Hematopoietic multipotent progenitor cell (in vitro differentiated cells): ENCODE data around the gene MAP3K14. TPM values are rescaled to one million over a fixed set of nuclear protein-coding genes. Genes with fewer than 3 reads are reported as not detected.
A peak's percentile ranks its signal among the peaks of the same experiment; 100 is the strongest.
"Not testable (repeated sequence)": the region's sequence is repeated elsewhere in the genome, so short reads cannot be mapped to it uniquely, and the experiment has no call there.

Experiments
- DNase-seq, 3 donors: peaks; one replicate each; pipeline ENCODE4 v3.0.0-alpha.2; 2011 to 2015; ENCODE audit warnings: low read depth in 2 of 3, low spot score in 2 of 3
- total RNA-seq: library from RNA; depleted of rRNA; stranded (reverse); fragments of >200 nt; gene quantifications from one replicate; pipeline ENCODE4 v1.2.3, GENCODE V29; 2012

MAP3K14 gene
- total RNA-seq, 1 donor, result 10.2 TPM

GRCh38 chr17:45305530-45306087, 11.2 kb downstream of the MAP3K14 start:
- DNase-seq, result no peak

- DNase-seq, result peak in 2 of 3 donors; percentile 31 to 67
These were observed 14.1 kb downstream of the MAP3K14 start for GRCh38 chr17:45302649-45303173.

DNA sequence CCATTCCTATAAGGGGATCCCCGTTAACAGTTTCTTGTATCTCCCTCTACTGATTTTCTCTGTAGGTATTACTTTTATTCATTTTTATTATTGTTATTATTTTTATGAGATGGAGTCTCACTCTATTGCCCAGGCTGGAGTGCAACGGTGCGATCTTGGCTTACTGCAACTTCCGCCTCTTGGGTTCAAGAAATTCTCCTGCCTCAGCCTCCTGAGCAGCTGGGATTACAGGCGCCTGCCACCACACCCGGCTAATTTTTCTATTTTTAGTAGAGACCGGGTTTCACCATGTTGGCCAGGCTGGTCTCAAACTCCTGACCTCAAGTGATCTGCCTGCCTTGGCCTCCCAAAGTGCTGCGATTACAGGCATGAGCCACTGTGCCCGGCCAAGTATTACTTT, 14.6 kb downstream of the MAP3K14 start:
- not testable (repeated sequence) for DNase-seq

DNA sequence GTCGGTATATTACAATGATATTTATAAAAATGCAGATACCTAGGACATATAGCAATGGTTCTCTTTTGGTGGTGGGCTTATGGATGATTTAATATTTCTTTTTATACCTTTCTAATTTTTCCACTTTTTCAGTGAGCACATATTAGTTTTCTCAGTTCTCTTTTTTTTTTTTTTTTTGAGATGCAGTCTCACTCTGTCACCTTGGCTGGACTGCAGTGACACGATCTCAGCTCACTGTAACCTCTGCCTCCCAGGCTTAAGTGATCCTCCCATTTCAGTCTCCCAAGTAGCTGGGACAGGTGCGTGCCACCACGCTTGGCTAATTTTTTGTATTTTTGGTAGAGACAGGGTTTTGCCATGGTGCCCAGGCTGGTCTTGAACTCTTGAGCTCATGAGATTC, 15.1 kb downstream of the MAP3K14 start:
- no peak for DNase-seq

DNA sequence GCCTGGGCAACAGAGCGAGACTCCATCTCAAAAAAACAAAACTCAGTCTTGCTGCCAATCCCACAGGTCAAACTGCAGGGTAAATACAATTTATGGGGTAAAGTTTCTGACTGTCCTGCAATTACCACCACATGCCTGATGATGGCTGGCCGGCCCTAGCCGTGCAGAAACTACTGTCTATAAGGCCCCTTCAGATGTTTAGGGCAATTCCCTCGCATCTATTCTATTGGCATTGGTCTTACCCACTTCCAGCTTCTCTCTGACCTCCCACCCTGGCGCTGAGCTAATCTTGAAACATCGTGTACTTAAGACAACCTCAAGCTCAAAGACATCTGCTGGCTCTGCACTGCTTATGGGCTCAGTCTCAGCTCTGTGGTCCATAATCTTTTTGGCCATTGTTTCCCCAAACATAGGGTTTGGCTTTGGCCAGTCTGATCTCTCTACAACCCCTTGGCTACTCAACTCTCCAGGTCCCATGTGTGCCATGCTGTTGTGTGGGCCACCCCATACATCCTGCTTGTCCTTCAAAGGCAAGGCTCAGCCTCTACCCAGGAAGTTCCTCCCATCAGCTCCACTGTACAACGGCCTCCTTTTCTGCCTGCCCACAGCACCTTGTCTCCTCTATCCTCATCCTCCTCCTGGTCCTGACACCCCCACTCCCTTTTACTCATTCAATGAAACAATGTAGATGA, 16.6 kb downstream of the MAP3K14 start:
- no peak for DNase-seq

DNA sequence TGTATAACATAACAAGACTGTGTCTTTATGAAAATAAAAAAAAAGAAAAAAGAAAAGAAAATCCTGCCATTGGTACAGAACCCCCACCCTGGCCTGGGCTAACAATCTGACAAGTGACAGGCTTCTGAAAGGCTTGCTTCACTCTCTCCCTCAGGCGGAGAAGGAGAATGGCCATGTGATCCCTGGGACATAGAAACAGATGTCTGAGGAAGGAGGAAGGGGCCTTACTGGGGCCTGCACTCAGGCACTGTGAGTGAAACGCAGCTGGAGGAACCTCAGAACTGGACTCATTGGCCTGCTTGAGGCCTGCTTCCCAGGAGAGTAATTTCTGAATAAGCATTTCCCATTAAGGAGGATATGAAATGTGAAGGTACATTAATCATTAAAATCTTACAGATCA, 17.5 kb downstream of the MAP3K14 start:
- no peak for DNase-seq

DNA sequence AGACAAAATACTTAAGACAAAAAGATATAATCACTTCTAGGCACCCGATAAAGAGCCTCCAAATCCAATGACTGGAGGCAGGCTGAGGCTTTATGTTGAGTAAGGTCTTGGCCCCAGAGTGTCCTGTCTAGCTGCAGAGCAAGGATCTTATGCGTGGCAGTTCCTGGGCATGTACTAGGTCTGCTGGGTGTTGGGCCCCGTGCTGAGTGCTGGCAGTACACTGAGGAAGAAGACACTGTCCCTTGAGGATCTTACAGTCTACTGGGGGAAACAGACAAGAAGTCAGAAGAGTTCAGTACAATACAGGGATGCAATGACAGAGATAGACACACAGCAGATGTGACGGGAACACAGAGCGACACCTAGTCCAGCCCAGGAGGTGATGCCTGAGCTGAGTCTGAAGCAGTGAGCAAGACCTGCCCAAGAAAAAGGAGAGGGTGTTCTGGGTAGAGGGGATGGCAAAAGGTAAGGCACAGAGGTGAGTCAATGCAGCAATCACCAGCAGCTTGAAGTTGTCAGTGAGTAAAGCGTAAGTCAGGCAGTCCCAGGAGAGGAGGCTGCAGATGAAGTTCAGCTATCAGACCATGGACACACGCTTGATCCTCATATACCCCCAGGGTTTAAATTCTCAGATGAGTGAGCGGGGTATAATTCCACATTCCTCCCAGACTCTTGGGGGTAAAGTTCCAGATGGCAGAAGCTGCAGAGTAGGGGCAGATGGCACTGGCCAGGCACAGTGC, 18.1 kb downstream of the MAP3K14 start:
- DNase-seq, result no peak

GRCh38 chr17:45296833-45297124, 20.0 kb downstream of the MAP3K14 start:
- DNase-seq, result no peak

- DNase-seq, result peak in 2 of 3 donors; percentile 82 to 92
These were observed 20.6 kb downstream of the MAP3K14 start for GRCh38 chr17:45296003-45296832.

- no peak for DNase-seq
These were observed 22.3 kb downstream of the MAP3K14 start for GRCh38 chr17:45294506-45294905.

- peak in 1 of 3 donors; percentile 49 for DNase-seq
These were observed 23.2 kb downstream of the MAP3K14 start for GRCh38 chr17:45293413-45294211.

DNA sequence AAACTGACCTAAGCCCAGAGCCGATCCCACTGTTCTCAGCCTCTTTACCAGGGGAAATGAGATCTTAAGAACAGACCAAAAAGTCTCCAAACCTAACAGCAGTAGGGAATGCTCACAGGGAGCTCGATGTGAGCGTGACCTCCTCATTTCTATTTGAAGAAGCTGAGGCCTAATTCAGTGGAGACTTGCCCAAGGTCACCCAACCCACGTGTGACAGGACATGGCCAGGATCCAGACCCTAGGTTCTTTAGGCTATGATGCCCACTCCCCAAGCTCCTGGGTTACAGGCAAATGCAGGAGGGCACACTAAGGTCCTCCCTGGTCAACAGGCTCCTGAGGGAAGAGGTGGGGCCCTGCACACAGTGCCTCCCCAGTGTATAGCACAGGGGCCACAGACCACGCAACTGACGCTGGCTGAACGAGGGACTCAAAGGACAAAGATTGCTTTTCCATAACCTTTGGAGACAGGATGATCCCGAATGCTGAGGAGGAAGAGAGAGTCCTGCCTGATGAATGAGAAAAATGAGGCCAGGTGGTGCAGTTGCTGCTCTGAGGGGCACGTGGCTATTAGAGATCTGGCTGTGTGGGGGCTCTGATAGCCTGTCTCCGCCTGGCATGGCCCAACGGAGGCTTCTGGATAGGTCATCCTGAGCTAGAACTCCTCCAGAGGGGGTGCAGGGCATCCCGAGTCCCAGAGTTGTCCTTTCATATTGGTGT, 24.0 kb downstream of the MAP3K14 start:
- DNase-seq, result no peak

- peak in 1 of 3 donors; percentile 40 for DNase-seq
These were observed 25.5 kb downstream of the MAP3K14 start for GRCh38 chr17:45291171-45291805.

DNA sequence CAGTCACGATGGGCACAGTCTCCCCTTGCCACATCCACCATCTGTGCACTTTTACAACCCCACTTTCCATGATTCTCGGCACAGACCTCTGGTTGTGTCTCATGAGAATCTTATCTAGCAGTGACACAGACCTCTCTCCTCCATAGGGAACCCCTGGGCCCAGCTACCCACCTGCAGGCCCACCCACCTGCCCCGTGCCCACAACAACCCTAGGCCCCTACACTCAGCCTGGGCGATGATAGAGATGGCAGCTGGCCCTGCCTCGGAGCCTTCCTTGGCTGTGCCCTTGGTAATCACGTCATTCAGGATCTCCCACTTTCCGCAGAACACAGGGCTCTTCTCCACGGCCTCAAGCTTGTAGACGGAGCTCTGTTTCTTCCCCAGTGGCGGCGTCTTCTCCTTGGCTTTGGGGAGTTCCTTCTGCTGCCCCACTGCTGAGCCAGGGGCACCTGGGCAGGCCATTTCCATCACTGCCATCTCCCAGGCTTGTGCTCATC, 26.5 kb downstream of the MAP3K14 start:
- DNase-seq, result no peak

- DNase-seq, result no peak
These were observed 27.2 kb downstream of the MAP3K14 start for GRCh38 chr17:45289301-45290268.

DNA sequence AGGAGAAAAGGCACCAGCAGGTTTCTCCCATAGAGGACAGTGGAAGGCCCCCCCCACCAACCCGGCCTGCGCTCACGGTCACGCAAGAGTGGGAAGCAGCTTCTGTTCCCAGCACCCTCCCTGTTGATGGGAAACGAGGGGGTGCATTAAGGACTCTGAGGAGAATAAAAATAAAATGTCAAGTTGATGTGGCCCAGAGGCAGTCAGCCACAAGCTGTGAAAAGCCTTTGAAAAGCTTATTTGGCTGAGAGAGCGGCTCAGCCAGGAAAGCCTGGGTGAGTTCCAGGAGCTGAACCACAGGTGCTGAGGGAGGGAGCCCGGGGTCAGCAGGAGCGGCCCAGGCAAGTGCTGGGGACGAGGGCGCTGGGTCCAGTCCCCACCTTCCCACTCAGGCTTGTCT, 28.0 kb downstream of the MAP3K14 start:
- DNase-seq, result no peak
